ENCODE measurements around the gene RASA4.
"Not testable (repeated sequence)": the region's sequence is repeated elsewhere in the genome, so short reads cannot be mapped to it uniquely, and the experiment has no call there.

RASA4 gene

GRCh38 chr7:102545288-102545687, 71.3 kb downstream of the RASA4 start:
- H3K4me2 ChIP-seq (ENCODE audit: low read length); H3K79me2 ChIP-seq (ENCODE audit: control insufficient read depth, low read length): not testable (repeated sequence)

GRCh38 chr7:102544372-102544771, 72.2 kb downstream of the RASA4 start:
- not testable (repeated sequence) for H3K9me2 ChIP-seq (replicated peaks; ENCODE audit: control insufficient read depth, low read length); H3K4me2 ChIP-seq (ENCODE audit: low read length); H3K27ac ChIP-seq (ENCODE audit: low read depth, low read length); H3K36me3 ChIP-seq (ENCODE audit: control insufficient read depth, low read length); H3K4me3 ChIP-seq (ENCODE audit: low read length); H4K20me1 ChIP-seq (ENCODE audit: control insufficient read depth, insufficient read depth, low read depth, low read length); H3K27me3 ChIP-seq (ENCODE audit: control insufficient read depth, low read length); H3F3A ChIP-seq (ENCODE audit: control insufficient read depth, insufficient read depth); H3K9me3 ChIP-seq (ENCODE audit: control insufficient read depth, insufficient read depth, low read length); H3K79me2 ChIP-seq (ENCODE audit: control insufficient read depth, low read length); H3K4me1 ChIP-seq (ENCODE audit: control insufficient read depth, low read length)

More at GRCh38 chr7:102545288-102545687, 71.3 kb downstream of the RASA4 start:
- not testable (repeated sequence) for H3K4me3 ChIP-seq (ENCODE audit: low read length); H3K9me2 ChIP-seq (replicated peaks; ENCODE audit: control insufficient read depth, low read length); H4K20me1 ChIP-seq (ENCODE audit: control insufficient read depth, insufficient read depth, low read depth, low read length); H3K4me1 ChIP-seq (ENCODE audit: control insufficient read depth, low read length); H3K27me3 ChIP-seq (ENCODE audit: control insufficient read depth, low read length); H3F3A ChIP-seq (ENCODE audit: control insufficient read depth, insufficient read depth); H3K27ac ChIP-seq (ENCODE audit: low read depth, low read length); H3K9me3 ChIP-seq (ENCODE audit: control insufficient read depth, insufficient read depth, low read length); H3K36me3 ChIP-seq (ENCODE audit: control insufficient read depth, low read length)

GRCh38 chr7:102543596-102543995, 73.0 kb downstream of the RASA4 start, which contains the start of gene UPK3BL2:
UPK3BL2 (minus strand) TSS chr7:102543696; CDS start chr7:102543636, 60 bp downstream.
- not testable (repeated sequence) for H3F3A ChIP-seq (ENCODE audit: control insufficient read depth, insufficient read depth); H3K27me3 ChIP-seq (ENCODE audit: control insufficient read depth, low read length); H3K9me2 ChIP-seq (replicated peaks; ENCODE audit: control insufficient read depth, low read length); H3K36me3 ChIP-seq (ENCODE audit: control insufficient read depth, low read length); H3K4me1 ChIP-seq (ENCODE audit: control insufficient read depth, low read length); H3K9me3 ChIP-seq (ENCODE audit: control insufficient read depth, insufficient read depth, low read length); H3K4me3 ChIP-seq (ENCODE audit: low read length); H3K79me2 ChIP-seq (ENCODE audit: control insufficient read depth, low read length); H3K27ac ChIP-seq (ENCODE audit: low read depth, low read length); H4K20me1 ChIP-seq (ENCODE audit: control insufficient read depth, insufficient read depth, low read depth, low read length); H3K4me2 ChIP-seq (ENCODE audit: low read length)

GRCh38 chr7:102542771-102543170, 73.8 kb downstream of the RASA4 start:
- not testable (repeated sequence) for H3K4me2 ChIP-seq (ENCODE audit: low read length); H4K20me1 ChIP-seq (ENCODE audit: control insufficient read depth, insufficient read depth, low read depth, low read length); H3K79me2 ChIP-seq (ENCODE audit: control insufficient read depth, low read length); H3K27me3 ChIP-seq (ENCODE audit: control insufficient read depth, low read length); H3F3A ChIP-seq (ENCODE audit: control insufficient read depth, insufficient read depth); H3K9me3 ChIP-seq (ENCODE audit: control insufficient read depth, insufficient read depth, low read length); H3K36me3 ChIP-seq (ENCODE audit: control insufficient read depth, low read length); H3K9me2 ChIP-seq (replicated peaks; ENCODE audit: control insufficient read depth, low read length); H3K27ac ChIP-seq (ENCODE audit: low read depth, low read length); H3K4me1 ChIP-seq (ENCODE audit: control insufficient read depth, low read length); H3K4me3 ChIP-seq (ENCODE audit: low read length)

GRCh38 chr7:102542083-102542482, 74.5 kb downstream of the RASA4 start:
- not testable (repeated sequence) for H3K79me2 ChIP-seq (ENCODE audit: control insufficient read depth, low read length); H3K27me3 ChIP-seq (ENCODE audit: control insufficient read depth, low read length); H3K4me1 ChIP-seq (ENCODE audit: control insufficient read depth, low read length); H3K4me2 ChIP-seq (ENCODE audit: low read length); H3K27ac ChIP-seq (ENCODE audit: low read depth, low read length); H4K20me1 ChIP-seq (ENCODE audit: control insufficient read depth, insufficient read depth, low read depth, low read length); H3K4me3 ChIP-seq (ENCODE audit: low read length); H3K36me3 ChIP-seq (ENCODE audit: control insufficient read depth, low read length); H3F3A ChIP-seq (ENCODE audit: control insufficient read depth, insufficient read depth); H3K9me3 ChIP-seq (ENCODE audit: control insufficient read depth, insufficient read depth, low read length); H3K9me2 ChIP-seq (replicated peaks; ENCODE audit: control insufficient read depth, low read length)

GRCh38 chr7:102540604-102541003, 76.0 kb downstream of the RASA4 start:
- not testable (repeated sequence) for H3K4me3 ChIP-seq (ENCODE audit: low read length); H3K36me3 ChIP-seq (ENCODE audit: control insufficient read depth, low read length); H4K20me1 ChIP-seq (ENCODE audit: control insufficient read depth, insufficient read depth, low read depth, low read length); H3K27me3 ChIP-seq (ENCODE audit: control insufficient read depth, low read length); H3F3A ChIP-seq (ENCODE audit: control insufficient read depth, insufficient read depth); H3K4me1 ChIP-seq (ENCODE audit: control insufficient read depth, low read length); H3K27ac ChIP-seq (ENCODE audit: low read depth, low read length); H3K79me2 ChIP-seq (ENCODE audit: control insufficient read depth, low read length); H3K9me2 ChIP-seq (replicated peaks; ENCODE audit: control insufficient read depth, low read length); H3K4me2 ChIP-seq (ENCODE audit: low read length); H3K9me3 ChIP-seq (ENCODE audit: control insufficient read depth, insufficient read depth, low read length)

DNA sequence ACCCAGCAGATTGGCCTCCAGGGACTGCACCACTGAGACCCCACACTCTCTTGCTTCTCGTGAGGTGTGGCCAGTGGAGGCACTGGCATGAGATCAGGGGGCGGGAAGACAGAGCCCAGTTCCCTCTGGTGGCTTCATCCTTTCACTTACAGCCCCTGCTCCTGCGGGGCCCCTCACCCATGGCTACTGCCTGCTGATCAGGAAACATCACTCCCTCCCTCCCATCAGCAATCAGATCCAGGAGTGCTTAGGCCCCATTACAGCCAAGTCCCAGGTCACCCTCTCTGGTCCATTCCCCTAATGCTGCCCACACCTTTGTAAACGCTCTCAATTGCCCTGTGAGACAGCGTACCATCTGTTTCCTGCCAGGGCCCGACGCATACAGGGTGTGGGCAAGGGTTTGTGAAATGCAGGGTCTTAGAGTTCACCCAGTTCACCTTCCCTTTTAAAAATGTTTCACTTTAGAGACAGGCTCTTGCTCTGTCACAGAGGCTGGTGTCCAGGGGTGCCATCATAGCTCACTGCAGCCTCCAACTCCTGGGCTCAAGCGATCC, 81.4 kb downstream of the RASA4 start:
- not testable (repeated sequence) for H3K4me3 ChIP-seq (ENCODE audit: low read length); H3K9me2 ChIP-seq (replicated peaks; ENCODE audit: control insufficient read depth, low read length); H3K27ac ChIP-seq (ENCODE audit: low read depth, low read length); H3K79me2 ChIP-seq (ENCODE audit: control insufficient read depth, low read length); H4K20me1 ChIP-seq (ENCODE audit: control insufficient read depth, insufficient read depth, low read depth, low read length); H3K4me1 ChIP-seq (ENCODE audit: control insufficient read depth, low read length); H3K27me3 ChIP-seq (ENCODE audit: control insufficient read depth, low read length); H3K4me2 ChIP-seq (ENCODE audit: low read length); H3F3A ChIP-seq (ENCODE audit: control insufficient read depth, insufficient read depth); H3K36me3 ChIP-seq (ENCODE audit: control insufficient read depth, low read length); H3K9me3 ChIP-seq (ENCODE audit: control insufficient read depth, insufficient read depth, low read length)

DNA sequence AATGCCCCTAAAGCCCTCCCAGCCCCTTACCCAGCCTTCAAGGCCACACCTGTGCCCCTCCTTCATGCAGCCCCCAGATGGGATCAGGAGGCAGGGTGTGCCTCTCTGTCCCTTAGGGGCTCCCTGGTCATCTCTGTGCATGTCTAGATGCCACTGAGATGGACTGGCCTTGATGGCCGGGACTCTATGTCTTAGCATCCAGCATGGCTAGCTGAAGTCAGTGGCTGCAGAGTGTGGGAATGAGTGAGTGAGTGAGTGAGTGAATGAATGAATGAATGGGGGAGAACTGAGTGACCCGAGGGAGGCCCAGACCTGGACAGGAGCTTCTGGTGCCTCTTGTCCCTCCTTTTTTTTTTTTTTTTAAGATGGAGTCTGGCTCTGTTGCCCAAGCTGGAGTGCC, 84.4 kb downstream of the RASA4 start:
- not testable (repeated sequence) for H3K36me3 ChIP-seq (ENCODE audit: control insufficient read depth, low read length); H3K9me2 ChIP-seq (replicated peaks; ENCODE audit: control insufficient read depth, low read length); H4K20me1 ChIP-seq (ENCODE audit: control insufficient read depth, insufficient read depth, low read depth, low read length); H3K27me3 ChIP-seq (ENCODE audit: control insufficient read depth, low read length); H3K9me3 ChIP-seq (ENCODE audit: control insufficient read depth, insufficient read depth, low read length); H3K27ac ChIP-seq (ENCODE audit: low read depth, low read length); H3K4me3 ChIP-seq (ENCODE audit: low read length); H3K4me1 ChIP-seq (ENCODE audit: control insufficient read depth, low read length); H3K79me2 ChIP-seq (ENCODE audit: control insufficient read depth, low read length); H3K4me2 ChIP-seq (ENCODE audit: low read length); H3F3A ChIP-seq (ENCODE audit: control insufficient read depth, insufficient read depth)

Measured in DOHH2 (cell line).